SIG-M5 treated with dmso at 0.1 percent for 504 hours (cell line): ENCODE results near the gene TIGD4.
A peak's percentile ranks its signal among the peaks of the same experiment; 100 is the strongest.

Experiments
- DNase-seq: peaks from one replicate; lab custom pipeline; 2025; ENCODE audit not compliant: unreplicated experiment; lab: John Stamatoyannopoulos, UW

The TIGD4 gene

DNA sequence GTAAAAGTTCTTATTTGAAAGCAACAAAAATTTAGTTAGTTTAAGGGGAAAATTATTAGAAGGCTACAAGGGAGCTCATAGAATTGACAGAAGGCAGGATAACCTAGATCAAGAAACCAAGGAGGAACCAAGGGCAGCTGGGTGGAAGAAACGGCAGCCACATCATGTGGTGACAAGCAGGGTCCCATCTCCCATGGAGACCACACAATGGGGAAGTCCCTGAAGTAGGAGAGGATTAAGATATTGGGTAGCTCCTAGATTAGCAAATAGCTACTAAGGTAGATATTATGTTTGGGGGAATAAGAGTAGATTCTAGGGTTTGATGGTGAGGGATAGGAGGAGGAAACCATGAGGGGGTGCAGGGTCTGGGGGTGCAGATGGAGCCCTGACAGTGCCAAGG, 51.7 kb downstream of the TIGD4 start:
- peak; percentile 45 for DNase-seq

DNA sequence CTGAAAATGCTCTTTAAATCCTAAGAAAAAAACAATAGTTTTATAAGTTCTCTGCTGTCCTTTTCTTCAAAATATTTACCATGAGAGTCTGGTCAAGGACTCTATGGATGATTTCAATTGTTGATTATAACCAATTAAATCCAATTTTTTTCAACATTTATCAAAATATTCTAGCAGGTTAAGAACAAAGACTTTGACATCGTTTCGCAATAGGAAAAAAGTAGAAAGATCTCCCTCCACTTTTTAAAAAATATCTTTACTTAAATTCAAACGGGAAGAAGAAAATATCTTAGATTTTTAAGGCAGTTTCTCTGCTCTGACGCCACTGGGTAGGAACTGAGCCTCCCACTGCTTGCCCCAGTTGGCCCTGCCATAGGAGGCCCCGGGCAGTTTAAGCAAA, 55.0 kb downstream of the TIGD4 start:
- no peak for DNase-seq

DNA sequence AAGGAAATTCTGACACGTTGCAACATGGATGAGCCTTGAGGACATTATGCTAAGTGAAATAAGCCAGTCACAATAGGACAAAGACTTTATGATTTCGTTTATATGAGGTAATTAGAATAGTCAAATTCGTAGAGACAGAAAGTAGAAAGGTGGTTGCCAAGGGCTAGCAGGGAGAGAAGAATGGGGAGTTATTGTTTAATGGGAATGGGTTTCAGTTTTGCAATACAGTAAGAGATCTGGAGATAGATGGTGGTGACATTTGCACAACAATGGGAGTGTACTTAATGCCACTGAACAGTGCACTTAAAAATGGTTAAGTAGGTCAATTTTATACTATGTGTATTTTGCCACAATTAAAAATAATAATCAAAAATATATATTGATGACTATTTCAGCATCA, 56.3 kb downstream of the TIGD4 start:
- DNase-seq: no peak

DNA sequence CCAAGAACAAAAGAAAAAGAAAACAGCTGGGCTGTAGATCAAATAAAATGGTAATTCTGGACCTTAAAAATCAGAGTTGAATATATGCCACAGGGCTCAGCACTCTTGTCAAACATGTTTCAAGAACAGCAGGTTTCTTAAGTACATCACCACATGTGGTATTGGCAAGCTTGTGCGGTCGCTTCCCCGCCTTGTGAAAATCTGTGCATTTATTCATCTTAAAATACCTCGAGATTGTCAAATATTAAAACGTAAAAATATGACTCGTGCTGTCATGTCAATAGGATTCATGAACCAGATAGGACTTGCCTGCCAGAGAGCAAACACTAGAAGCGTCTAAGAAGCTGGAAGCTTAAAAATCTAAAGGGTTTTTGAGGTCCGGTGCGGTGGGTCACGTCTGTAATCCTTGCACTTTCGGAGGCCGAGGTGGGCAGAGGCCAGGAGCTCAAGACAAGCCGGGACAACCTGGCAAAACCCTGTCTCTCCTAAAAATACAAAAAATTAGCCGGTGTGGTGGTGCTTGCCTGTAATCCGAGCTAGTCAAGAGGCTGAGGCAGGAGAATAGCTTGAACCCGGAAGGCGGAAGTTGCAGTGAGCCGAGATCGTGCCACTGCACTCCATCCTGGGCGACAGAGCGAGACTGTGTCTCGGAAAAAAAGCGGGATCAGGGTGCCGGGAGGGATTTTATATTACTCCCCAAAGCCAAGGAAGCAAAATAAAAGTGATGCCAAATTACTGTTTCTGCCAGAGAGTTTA, 59.6 kb downstream of the TIGD4 start:
- DNase-seq: no peak
